Stimulated activated CD4-positive, alpha-beta T cell treated with anti-CD3 and anti-CD28 coated beads, Interleukin-2, amount 100 ng/mL, for 48 hours (primary cell): ENCODE measurements around the gene REPIN1.
A peak's percentile ranks its signal among the peaks of the same experiment; 100 is the strongest.

Experiments used
- DNase-seq, 2 donors: peaks; one replicate each; pipeline ENCODE4 v3.0.0-alpha.2; 2020

Gene REPIN1

DNA sequence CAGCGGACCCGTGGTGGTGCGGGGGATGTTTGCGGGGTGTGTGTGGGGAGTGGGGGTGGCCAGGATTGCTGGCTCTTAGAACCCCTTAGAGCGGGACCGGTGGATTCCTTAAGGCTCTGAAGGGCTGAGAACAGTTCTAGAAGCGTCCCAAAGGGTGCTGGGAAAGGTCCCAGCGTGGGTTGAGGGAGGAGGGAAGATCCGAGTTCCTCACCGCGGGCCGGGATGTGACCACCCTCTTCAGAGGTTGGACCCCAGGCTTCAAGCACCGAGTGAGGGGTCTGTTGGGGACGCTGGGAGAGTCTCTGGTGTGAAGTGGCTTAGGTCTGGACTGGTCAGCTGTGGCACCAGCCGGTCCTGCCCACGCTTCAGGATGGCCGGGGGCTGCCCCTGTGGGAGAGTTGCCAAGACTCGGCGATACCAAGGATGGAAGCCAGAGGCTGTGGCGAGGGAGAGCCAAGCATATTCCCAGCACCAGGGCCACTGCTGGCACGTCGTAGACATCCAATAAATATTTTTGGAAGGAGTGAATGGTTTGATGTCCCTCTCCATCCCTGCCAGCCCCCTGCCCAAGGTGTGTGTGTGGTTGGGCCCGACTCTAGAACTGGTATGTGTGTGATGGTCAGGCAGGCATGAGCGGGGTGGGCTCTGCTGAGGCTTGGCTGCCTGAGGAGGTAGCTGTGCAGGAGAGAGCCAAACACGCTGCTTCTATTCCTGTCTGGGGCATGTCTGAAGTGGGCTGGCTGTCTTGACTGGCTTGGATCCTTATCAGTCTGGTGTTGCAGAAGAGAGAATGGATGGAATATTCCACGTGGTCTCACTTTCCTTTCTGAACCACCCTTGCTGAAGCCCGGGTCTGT lies 29.7 kb downstream of the REPIN1 start:
- no peak for DNase-seq

GRCh38 chr7:150398965-150399320 lies 30.3 kb downstream of the REPIN1 start:
- no peak for DNase-seq

DNA sequence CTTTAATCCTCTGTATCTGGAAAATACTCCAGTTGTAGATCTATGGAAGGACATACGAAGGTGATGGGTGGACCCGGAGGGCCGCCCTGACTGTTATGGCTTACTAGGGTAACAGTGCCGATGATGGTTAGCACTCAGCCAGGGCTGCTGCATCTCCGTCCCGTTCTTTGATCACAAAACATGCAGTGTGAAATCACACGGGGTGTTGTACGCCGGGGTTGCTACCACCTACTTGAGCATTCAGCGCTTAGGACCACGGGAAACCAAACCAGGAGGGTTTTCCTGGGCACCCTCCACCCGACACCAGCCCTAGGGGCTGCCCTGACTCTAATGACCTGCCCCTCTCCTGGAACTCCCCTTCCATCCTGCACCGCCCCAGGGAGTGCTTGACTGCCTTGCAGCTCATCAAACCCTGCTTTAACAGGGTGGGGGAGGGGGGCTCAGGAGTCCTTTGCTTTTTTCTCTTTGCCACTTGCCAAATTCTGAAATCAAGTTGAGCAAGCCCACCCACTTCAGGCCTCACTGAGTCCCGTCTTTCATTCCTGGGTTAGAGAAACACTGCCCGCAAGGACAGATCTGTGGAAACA lies 30.9 kb downstream of the REPIN1 start:
- DNase-seq = no peak

DNA sequence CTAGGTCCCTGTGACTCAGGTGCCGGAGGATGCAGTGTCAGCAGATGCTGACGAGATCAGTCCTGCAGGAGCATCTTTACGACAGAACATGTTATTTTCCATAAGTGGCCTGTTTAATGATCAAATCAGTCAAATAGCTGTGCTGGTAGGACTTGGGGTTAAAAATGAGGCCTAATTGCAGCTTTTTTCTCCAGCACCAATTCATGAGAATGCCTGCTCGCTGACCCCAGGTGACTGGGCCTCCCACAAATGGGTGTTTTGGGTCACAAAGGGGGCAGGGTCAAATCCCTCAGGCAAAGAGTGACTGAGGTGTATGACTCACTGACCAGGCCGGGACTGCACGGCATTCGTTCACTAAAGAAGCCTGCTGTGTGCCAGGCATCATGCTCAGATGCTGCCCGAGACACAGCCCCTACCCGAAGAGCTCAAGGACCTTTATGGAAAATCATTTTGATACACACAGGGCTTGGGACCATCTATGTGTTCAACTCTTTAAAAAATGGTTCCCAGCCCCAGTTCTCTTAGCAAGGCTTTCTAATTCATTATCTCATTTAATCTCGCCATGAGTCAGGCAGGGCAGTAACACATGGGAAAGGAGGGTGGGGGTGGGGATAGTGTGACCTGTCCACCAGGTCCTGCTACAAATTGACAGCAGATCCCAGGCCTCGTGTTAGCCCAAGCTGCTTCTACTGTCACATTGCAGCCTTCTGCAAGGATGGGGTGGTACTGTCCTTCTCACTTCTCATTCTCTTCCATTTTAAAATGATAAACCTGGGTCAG lies 31.6 kb downstream of the REPIN1 start:
- DNase-seq = no peak

- no peak for DNase-seq
Observed at GRCh38 chr7:150400788-150401423, 32.3 kb downstream of the REPIN1 start.

GRCh38 chr7:150401424-150401790 lies 32.8 kb downstream of the REPIN1 start:
- no peak for DNase-seq

GRCh38 chr7:150401861-150402631 lies 33.4 kb downstream of the REPIN1 start:
- no peak for DNase-seq

DNA sequence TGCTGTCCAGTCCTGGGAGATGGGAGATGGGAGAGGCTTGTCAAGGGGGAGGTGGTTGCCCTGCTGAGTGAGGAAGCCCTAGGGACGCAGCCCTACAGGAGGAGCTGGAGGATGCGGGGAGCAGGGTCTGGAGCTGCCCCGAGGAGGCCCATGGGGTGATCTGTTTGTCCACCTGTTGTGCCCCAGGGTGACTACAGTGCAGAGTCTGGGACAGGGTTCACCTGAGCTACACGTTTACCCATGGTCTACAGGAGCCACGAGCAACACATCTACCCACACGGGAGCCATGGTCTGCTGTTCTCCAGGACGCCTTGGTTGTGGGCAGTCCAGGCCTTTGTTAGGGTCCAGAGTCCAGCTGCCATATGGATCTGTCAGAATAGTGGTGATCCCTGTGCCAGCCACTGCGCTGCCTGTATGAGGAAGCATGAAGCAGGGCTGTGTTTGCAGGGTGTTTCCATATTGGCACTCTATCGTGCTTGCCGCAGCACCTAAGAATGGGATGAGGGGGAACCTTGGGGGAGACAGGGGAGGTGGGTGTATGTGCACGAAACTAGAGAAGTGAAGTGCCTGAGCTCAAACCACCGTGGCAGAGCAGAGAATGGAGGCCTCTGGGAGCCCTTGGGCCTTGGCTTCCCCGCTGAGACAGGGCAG lies 34.2 kb downstream of the REPIN1 start:
- DNase-seq = no peak

DNA sequence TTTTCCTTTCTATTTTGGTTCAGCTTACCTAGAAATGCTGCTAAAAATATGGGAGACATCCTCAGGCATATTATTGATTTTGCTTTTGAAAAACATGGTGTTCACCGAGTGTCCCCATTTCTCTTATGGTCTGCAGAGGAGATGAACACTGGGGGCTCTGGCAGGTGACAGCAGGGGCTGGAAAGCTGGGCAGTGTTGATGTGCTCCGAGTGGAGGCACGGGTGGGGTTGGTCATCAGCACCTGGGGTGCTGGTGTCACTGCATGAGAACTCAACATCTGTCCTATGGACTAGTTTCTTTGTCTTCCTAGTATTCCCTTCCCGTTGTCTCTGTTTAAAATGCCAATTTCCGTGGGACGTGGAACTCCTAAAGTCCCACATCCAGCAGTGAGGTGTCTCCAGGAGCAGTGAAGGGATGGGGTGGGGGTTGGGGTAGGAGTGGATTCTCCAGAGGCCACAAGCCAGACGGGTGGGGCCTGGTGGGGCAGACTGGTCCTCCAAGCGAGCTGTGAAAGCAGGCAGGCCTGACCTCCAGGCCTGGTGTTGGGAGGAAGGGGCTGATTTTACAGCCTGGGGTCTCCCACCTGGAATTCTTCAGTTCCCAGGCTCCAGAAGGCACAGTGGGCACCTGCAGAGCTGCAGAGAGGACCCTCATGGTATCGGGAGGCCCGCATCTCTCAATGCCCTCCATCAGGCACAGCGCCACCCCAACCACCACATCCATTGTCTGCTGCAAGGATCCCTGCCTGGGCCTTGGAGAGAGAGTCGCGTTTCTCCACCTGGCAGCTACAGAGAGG lies 35.0 kb downstream of the REPIN1 start:
- no peak for DNase-seq

DNA sequence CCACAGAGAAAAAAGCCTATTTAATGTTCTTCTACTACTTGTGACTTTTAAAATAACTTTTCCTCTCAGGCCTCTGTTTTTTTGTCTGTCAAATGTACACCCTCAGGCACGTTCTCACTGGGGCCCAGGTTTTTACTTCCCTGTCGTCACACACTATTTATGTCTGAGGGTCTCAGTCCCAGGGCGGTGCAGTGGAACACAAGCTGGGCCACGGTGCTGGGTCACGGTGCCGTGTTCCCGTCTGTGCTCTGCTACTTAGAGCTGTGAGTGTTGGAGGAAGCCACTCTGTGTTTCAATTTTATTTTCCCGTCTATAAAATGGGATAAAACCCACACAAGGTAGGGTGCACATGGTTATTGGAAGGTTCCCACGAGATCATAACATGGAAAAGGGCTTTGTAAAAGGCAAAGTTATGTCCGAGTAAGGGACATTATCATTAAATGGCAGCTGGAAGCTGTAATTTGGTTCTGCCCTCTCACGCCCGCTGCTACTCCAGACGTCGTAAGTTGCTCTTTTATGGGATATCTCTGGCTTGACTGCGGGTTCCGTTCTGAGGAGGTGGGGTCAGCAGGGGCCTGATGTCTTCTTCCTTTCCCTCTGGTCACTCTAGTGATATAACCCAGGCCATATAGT lies 35.7 kb downstream of the REPIN1 start:
- DNase-seq = no peak

DNA sequence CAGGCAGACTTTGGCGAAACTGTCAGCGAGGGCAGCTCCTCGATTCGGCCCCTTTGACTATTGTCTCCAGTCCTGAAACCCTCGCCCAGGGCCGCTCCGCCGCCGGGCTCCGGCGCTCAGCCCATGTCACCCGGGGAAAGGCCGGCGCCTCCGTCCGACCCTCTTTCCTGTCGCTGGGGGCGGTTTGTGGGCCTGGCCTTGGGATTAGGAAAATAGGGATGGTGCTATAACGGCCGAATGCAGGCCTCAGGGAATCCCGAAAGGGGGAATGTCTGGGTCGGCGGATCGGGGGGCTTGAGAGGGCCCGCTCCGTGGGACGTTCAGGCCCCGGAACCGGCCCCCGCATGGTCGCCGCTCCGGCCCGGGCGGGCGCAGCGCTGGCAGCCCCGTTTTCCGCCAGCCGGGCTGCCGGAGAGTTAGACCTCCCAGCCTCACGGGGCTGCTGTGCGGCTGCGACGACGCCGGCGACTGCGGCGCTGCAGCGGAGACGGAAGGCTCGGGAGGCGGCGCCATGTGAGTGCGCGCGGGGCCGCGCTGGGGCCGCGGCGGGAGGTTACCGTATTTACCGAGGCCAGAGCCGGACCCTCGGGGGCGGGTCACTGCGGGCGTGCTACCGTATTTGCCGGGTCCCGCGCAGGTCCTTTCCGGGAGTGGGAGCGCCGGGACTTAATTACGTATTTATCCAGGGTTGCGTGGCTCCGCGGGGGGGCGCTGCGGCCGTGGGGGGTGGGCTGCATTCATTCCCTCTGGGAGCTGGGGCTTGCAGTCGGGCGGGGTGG lies 36.4 kb downstream of the REPIN1 start:
- DNase-seq = peak; percentile 64 to 71

GRCh38 chr7:150405584-150406311 lies 37.1 kb downstream of the REPIN1 start:
- peak in 1 of 2 donors; percentile 21 for DNase-seq

- DNase-seq = no peak
Observed at GRCh38 chr7:150406312-150406566, 37.6 kb downstream of the REPIN1 start.

- peak in 1 of 2 donors; percentile 31 for DNase-seq
Observed at GRCh38 chr7:150406567-150407421, 38.2 kb downstream of the REPIN1 start.

DNA sequence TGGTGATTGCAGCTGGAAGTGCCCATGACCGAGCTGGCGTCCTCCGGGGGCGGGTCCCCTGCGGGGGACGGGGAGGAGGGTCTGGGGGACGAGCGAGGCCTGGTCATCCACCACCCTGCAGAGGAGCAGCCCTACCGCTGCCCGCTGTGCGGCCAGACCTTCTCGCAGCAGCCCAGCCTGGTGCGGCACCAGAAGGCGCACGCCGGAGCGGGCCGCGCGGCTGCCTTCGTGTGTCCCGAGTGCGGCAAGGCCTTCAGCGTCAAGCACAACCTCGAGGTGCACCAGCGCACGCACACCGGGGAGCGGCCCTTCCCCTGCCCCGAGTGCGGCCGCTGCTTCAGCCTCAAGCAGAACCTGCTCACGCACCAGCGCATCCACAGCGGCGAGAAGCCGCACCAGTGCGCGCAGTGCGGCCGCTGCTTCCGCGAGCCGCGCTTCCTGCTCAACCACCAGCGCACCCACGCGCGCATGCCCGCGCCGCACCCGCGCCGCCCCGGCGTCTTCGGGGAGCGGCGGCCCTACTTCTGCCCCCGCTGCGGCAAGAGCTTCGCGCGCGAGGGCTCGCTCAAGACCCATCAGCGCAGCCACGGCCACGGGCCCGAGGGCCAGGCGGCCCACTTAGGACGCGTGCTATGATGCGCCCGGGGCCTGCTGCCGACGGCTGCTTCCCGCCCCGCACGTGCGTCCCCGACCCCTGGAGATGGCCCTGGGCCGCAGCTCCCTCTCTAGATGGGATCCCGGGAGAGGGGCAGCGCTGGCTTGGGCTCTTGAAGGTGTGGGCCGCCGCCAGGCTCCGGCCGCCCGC lies 39.2 kb downstream of the REPIN1 start:
- no peak for DNase-seq

DNA sequence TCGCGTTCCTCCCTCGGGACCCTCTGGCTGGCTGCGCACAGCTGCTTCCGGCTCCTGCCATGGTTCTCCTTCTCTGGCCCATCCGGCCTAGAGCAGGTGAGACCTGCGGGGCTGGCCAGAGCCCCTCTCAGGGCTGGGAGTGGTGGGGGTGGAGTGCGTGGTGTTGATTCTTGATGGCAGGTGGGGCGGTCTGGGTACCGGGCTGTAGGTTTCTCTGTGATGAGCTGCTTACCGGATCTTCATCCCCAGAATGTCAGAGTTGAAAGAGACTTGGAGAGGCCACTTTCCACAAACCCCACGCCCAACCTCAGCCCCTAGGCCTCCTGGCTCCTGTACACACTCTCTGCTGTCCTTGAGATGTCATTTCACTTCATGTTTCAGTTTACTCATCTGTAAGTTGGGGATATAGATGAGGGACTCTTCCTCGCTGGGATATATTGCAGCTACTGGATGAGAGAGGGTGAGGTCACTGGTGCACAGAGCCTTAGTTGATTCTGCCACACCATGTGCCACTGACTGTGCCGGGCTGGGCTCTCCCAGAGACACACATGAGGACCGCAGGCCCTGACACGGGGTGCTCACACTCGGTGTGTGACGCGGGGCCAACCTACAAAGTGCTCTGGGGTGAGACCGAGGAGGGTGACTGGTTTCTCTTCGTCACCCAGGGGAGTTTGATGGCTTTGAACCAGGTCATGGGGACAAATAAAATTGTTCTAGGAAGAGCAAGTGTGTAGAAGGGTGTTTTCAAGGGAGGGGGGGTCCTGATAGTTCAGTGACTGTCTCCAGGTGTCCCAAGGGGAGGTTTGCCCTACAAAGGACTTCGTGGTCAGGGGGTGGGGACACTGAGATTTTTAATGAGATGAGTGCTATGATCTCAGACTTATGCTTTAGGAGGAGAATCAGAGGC lies 40.0 kb downstream of the REPIN1 start:
- DNase-seq = no peak
